Measurements from ENCODE around the gene ACMSD.
"Not testable (repeated sequence)": the region's sequence is repeated elsewhere in the genome, so short reads cannot be mapped to it uniquely, and the experiment has no call there.

Gene ACMSD

GRCh38 chr2:134838143-134838620 is at the start of gene ACMSD:
Gene ACMSD, plus strand, starts transcription at chr2:134838616. Its CDS starts 67 bp downstream, at chr2:134838683.
- no peak for DNase-seq (ENCODE audit: low read depth)

- no peak for DNase-seq (ENCODE audit: low read depth)
Observed at GRCh38 chr2:134790487-134790886, 47.9 kb upstream of the ACMSD start.

- DNase-seq (ENCODE audit: low read depth), result no peak
Observed at GRCh38 chr2:134791616-134792015, 46.8 kb upstream of the ACMSD start.

GRCh38 chr2:134792186-134792585 is 46.2 kb upstream of the ACMSD start:
- no peak for DNase-seq (ENCODE audit: low read depth)

GRCh38 chr2:134795765-134796164 is 42.7 kb upstream of the ACMSD start:
- DNase-seq (ENCODE audit: low read depth), result no peak

- no peak for DNase-seq (ENCODE audit: low read depth)
Observed at GRCh38 chr2:134796373-134796772, 42.0 kb upstream of the ACMSD start.

GRCh38 chr2:134799936-134800335 is 38.5 kb upstream of the ACMSD start:
- no peak for DNase-seq (ENCODE audit: low read depth)

- no peak for DNase-seq (ENCODE audit: low read depth)
Observed at GRCh38 chr2:134800341-134800740, 38.1 kb upstream of the ACMSD start.

GRCh38 chr2:134803609-134804405 is 34.6 kb upstream of the ACMSD start:
- DNase-seq (ENCODE audit: low read depth), result not testable (repeated sequence)

- DNase-seq (ENCODE audit: low read depth), result no peak
Observed at GRCh38 chr2:134815741-134816140, 22.7 kb upstream of the ACMSD start.

- no peak for DNase-seq (ENCODE audit: low read depth)
Observed at GRCh38 chr2:134818321-134818720, 20.1 kb upstream of the ACMSD start.

- DNase-seq (ENCODE audit: low read depth), result no peak
Observed at GRCh38 chr2:134819334-134819733, 19.1 kb upstream of the ACMSD start.

GRCh38 chr2:134823431-134823830 is 15.0 kb upstream of the ACMSD start:
- no peak for DNase-seq (ENCODE audit: low read depth)

GRCh38 chr2:134823832-134824231 is 14.6 kb upstream of the ACMSD start:
- DNase-seq (ENCODE audit: low read depth), result no peak

GRCh38 chr2:134825716-134826115 is 12.7 kb upstream of the ACMSD start:
- DNase-seq (ENCODE audit: low read depth), result not testable (repeated sequence)

- DNase-seq (ENCODE audit: low read depth), result no peak
Observed at GRCh38 chr2:134835471-134835870, 2.9 kb upstream of the ACMSD start.

- no peak for DNase-seq (ENCODE audit: low read depth)
Observed at GRCh38 chr2:134836986-134837385, 1.4 kb upstream of the ACMSD start.

GRCh38 chr2:134839649-134840048 is 1.2 kb downstream of the ACMSD start:
- DNase-seq (ENCODE audit: low read depth), result no peak

- no peak for DNase-seq (ENCODE audit: low read depth)
Observed at GRCh38 chr2:134842930-134843490, 4.6 kb downstream of the ACMSD start.

- DNase-seq (ENCODE audit: low read depth), result no peak
Observed at GRCh38 chr2:134843968-134844367, 5.6 kb downstream of the ACMSD start.

- no peak for DNase-seq (ENCODE audit: low read depth)
Observed at GRCh38 chr2:134845028-134845427, 6.6 kb downstream of the ACMSD start.

GRCh38 chr2:134845719-134846118 is 7.3 kb downstream of the ACMSD start:
- DNase-seq (ENCODE audit: low read depth), result no peak

GRCh38 chr2:134846213-134846612 is 7.8 kb downstream of the ACMSD start:
- DNase-seq (ENCODE audit: low read depth), result no peak

- not testable (repeated sequence) for DNase-seq (ENCODE audit: low read depth)
Observed at GRCh38 chr2:134847582-134847981, 9.2 kb downstream of the ACMSD start.
